GM23338 (cell line): ENCODE results near the gene MFSD6L. TPM values are rescaled to one million over a fixed set of nuclear protein-coding genes. Genes with fewer than 3 reads are reported as not detected.

Source experiments
- ATAC-seq: fragments of 200-7000 bp; cut with Tn5 transposase; 3 replicates; pipeline ENCODE4 v1.9.1; 2020
- DNase-seq: peaks from one replicate; pipeline ENCODE4 v3.0.0-alpha.2; 2015; ENCODE audit warnings: low spot score
- H2AFZ ChIP-seq: fragments of 200-600 bp; sonication (generic); 2 replicates; pipeline ENCODE4 v1.8.0; 2016; ENCODE audit warnings: antibody characterized with exemption, mild to moderate bottlenecking, moderate library complexity
- H3F3A ChIP-seq: fragments of 200-600 bp; sonication (generic); replicated peaks from 2 replicates; pipeline ENCODE4 v1.8.0; 2017; ENCODE audit warnings: antibody characterized with exemption, mixed run types, low read depth
- H3K27ac ChIP-seq: fragments of 200-600 bp; sonication (generic); 2 replicates; pipeline ENCODE4 v1.6.1; 2016; ENCODE audit warnings: low read depth
- H3K27me3 ChIP-seq: fragments of 200-600 bp; sonication (generic); 2 replicates; pipeline ENCODE4 v1.8.0; 2016; ENCODE audit warnings: mild to moderate bottlenecking, mixed run types, moderate library complexity; ENCODE audit not compliant: insufficient read depth
- H3K36me3 ChIP-seq: fragments of 200-600 bp; sonication (generic); 2 replicates; pipeline ENCODE4 v1.8.0; 2016; ENCODE audit warnings: mild to moderate bottlenecking; ENCODE audit not compliant: insufficient read depth
- H3K4me1 ChIP-seq: fragments of 200-600 bp; sonication (generic); 2 replicates; pipeline ENCODE4 v1.8.0; 2016; ENCODE audit warnings: mild to moderate bottlenecking, moderate library complexity; ENCODE audit not compliant: insufficient read depth
- H3K4me2 ChIP-seq: fragments of 200-600 bp; sonication (generic); 2 replicates; pipeline ENCODE4 v1.7.1; 2017; ENCODE audit warnings: mixed run types
- H3K4me3 ChIP-seq: fragments of 200-600 bp; sonication (generic); 2 replicates; pipeline ENCODE4 v1.6.1; 2016; ENCODE audit warnings: mixed run types
- H3K79me2 ChIP-seq: fragments of 200-600 bp; sonication (generic); replicated peaks from 2 replicates; pipeline ENCODE4 v1.8.0; 2017; ENCODE audit warnings: mild to moderate bottlenecking; ENCODE audit not compliant: insufficient read depth
- H3K9me2 ChIP-seq: fragments of 200-600 bp; sonication (generic); 2 replicates; pipeline ENCODE4 v1.8.0; 2017; ENCODE audit not compliant: insufficient read depth
- H4K20me1 ChIP-seq: fragments of 200-600 bp; sonication (generic); replicated peaks from 2 replicates; pipeline ENCODE4 v1.8.0; 2017; ENCODE audit warnings: mild to moderate bottlenecking; ENCODE audit not compliant: insufficient read depth
- H3K27ac Mint-ChIP-seq: 2 replicates; pipeline ENCODE4 v1.8.0; 2020; ENCODE audit warnings: inconsistent platforms, mild to moderate bottlenecking, moderate library complexity, mixed read lengths
- H3K27me3 Mint-ChIP-seq: 3 replicates; pipeline ENCODE4 v1.8.0; 2022; ENCODE audit warnings: low read depth, mild to moderate bottlenecking, moderate library complexity, mixed read lengths, inconsistent platforms; ENCODE audit not compliant: insufficient read depth, poor library complexity
- H3K36me3 Mint-ChIP-seq: 3 replicates; pipeline ENCODE4 v1.8.0; 2021; ENCODE audit warnings: low read depth, mild to moderate bottlenecking, inconsistent platforms, moderate library complexity, mixed read lengths
- H3K4me1 Mint-ChIP-seq: 3 replicates; pipeline ENCODE4 v1.8.0; 2020; ENCODE audit warnings: mild to moderate bottlenecking, inconsistent platforms, mixed read lengths
- H3K4me3 Mint-ChIP-seq: 3 replicates; pipeline ENCODE4 v1.8.0; 2021; ENCODE audit warnings: moderate library complexity, mild to moderate bottlenecking, inconsistent platforms, mixed read lengths
- H3K9me3 Mint-ChIP-seq: 3 replicates; pipeline ENCODE4 v1.8.0; 2020; ENCODE audit warnings: moderate library complexity, mild to moderate bottlenecking, inconsistent platforms, mixed read lengths
- CREB1 ChIP-seq: fragments of 250-450 bp; sonication (Bioruptor Pico); IDR thresholded peaks from 2 replicates; pipeline ENCODE4 v1.5.0; 2020; ENCODE audit warnings: low read depth, mild to moderate bottlenecking, moderate library complexity
- CTCF ChIP-seq, 2 experiments: fragments of 200-600 bp in 1 of 2; sonication (generic) in 1 of 2; conservative IDR thresholded peaks; 2 replicates each; pipeline versions ENCODE4 v1.5.1 to v1.6.1; 2016 to 2017; ENCODE audit warnings: antibody characterized with exemption in 2 of 2, low read depth in 2 of 2, mild to moderate bottlenecking in 2 of 2, moderate library complexity in 1 of 2
- ETS1 ChIP-seq: IDR thresholded peaks from 2 replicates; pipeline ENCODE4 v1.6.1; 2016; ENCODE audit warnings: antibody characterized with exemption
- EZH2 ChIP-seq: fragments of 200-600 bp; sonication (generic); IDR thresholded peaks from one replicate; pipeline ENCODE4 v1.8.0; 2017; ENCODE audit warnings: antibody characterized with exemption, mild to moderate bottlenecking, low read depth; ENCODE audit not compliant: unreplicated experiment
- EZH2phosphoT487 ChIP-seq: fragments of 200-600 bp; sonication (generic); IDR thresholded peaks from one replicate; pipeline ENCODE4 v1.8.1; 2018; ENCODE audit warnings: antibody characterized with exemption; ENCODE audit not compliant: unreplicated experiment
- JUNB ChIP-seq: IDR thresholded peaks from one replicate; pipeline ENCODE4 v1.6.1; 2016; ENCODE audit warnings: antibody characterized with exemption; ENCODE audit not compliant: unreplicated experiment
- NANOG ChIP-seq: IDR thresholded peaks from 2 replicates; pipeline ENCODE4 v1.6.1; 2016; ENCODE audit warnings: antibody characterized with exemption, borderline replicate concordance
- POLR2AphosphoS5 ChIP-seq: IDR thresholded peaks from 2 replicates; pipeline ENCODE4 v1.6.1; 2016; ENCODE audit warnings: antibody characterized with exemption, low read depth
- REST ChIP-seq: IDR thresholded peaks from one replicate; pipeline ENCODE4 v1.6.1; 2018; ENCODE audit warnings: antibody characterized with exemption; ENCODE audit not compliant: unreplicated experiment
- STAT1 ChIP-seq: IDR thresholded peaks from one replicate; pipeline ENCODE4 v1.6.1; 2016; ENCODE audit warnings: antibody characterized with exemption; ENCODE audit not compliant: unreplicated experiment
- ZNF114 ChIP-seq: fragments of 250-450 bp; sonication (Bioruptor Pico); IDR thresholded peaks from 2 replicates; pipeline ENCODE4 v1.5.0; 2020; ENCODE audit warnings: mild to moderate bottlenecking, moderate library complexity
- ZNF331 ChIP-seq: fragments of 250-450 bp; sonication (Bioruptor Pico); IDR thresholded peaks from 2 replicates; pipeline ENCODE4 v1.5.0; 2020; ENCODE audit warnings: low read depth, mild to moderate bottlenecking, moderate library complexity
- ZNF462 ChIP-seq: fragments of 250-450 bp; sonication (Bioruptor Pico); IDR thresholded peaks from 2 replicates; pipeline ENCODE4 v1.5.0; 2020; ENCODE audit warnings: mild to moderate bottlenecking, moderate library complexity
- polyA plus RNA-seq: library from polyadenylated mRNA; unstranded; fragments of >200 nt; fragmentation: Nextera tagmentation; extraction: Ambion mirVana; gene quantifications from 2 replicates; pipeline ENCODE4 v1.2.1, GENCODE V29; 2016
- total RNA-seq: library from RNA; depleted of rRNA; stranded (reverse); fragments of >200 nt; shearing (Covaris generic); gene quantifications from 2 replicates; pipeline ENCODE4 v1.2.3, GENCODE V29; 2014

The MFSD6L gene
- total and polyA plus RNA-seq, 2 experiments from 2014 or later, result 0.52 to 2.8 TPM

- TF ChIP-seq NANOG (no peak), POLR2AphosphoS5 (no peak), ZNF331 (CRISPR knock-in tag) (no peak), STAT1 (no peak), CREB1 (CRISPR knock-in tag) (no peak), EZH2phosphoT487 (no peak), ZNF114 (CRISPR knock-in tag) (no peak), REST (no peak), ETS1 (no peak), CTCF (conservative IDR thresholded peaks at IDR 0.05; ENCODE audit: low read depth in 2 of 2) (no peak), ZNF462 (CRISPR knock-in tag) (no peak), EZH2 (no peak), JUNB (no peak)
- Mint-ChIP-seq H3K9me3 (peaks cover 3% of the 10 kb centered on the region; the same call in 1 of the 3 replicates), H3K4me1 (peaks cover 13% of the 10 kb centered on the region), H3K36me3 (no peaks in the 10 kb centered on the region), H3K4me3 (no peak overlapping the region), H3K27ac (no peak overlapping the region), H3K27me3 (peaks cover 7% of the 10 kb centered on the region)
- no peaks in the 10 kb centered on the region for H4K20me1 ChIP-seq
- no peak overlapping the region for H3K4me3 ChIP-seq
- H3K4me1 ChIP-seq, result no peaks in the 10 kb centered on the region; the same call in 1 of the 2 replicates
- no peaks in the 10 kb centered on the region for H3F3A ChIP-seq
- H3K36me3 ChIP-seq, result no peaks in the 10 kb centered on the region
- H3K27ac ChIP-seq, result no peak overlapping the region
- DNase-seq, result no peak
- no peaks in the 10 kb centered on the region for H3K27me3 ChIP-seq
- H2AFZ ChIP-seq, result peak overlapping the region; percentile 74; the same call in 1 of the 2 replicates
- no peak overlapping the region for H3K4me2 ChIP-seq
- no peaks in the 10 kb centered on the region for H3K79me2 ChIP-seq
- no peaks in the 10 kb centered on the region for H3K9me2 ChIP-seq
- no peak for ATAC-seq
Observed at GRCh38 chr17:8836821-8837562, 37.8 kb upstream of the MFSD6L start.
